GM19438 (cell line): ENCODE data around the gene RMDN2.
A peak's percentile ranks its signal among the peaks of the same experiment; 100 is the strongest.

Experiments
- ATAC-seq: cut with Tn5 transposase; IDR thresholded peaks from one replicate; pipeline ENCODE4 v1.9.1; 2021; ENCODE audit warnings: low read depth; ENCODE audit not compliant: unreplicated experiment

Gene RMDN2

DNA sequence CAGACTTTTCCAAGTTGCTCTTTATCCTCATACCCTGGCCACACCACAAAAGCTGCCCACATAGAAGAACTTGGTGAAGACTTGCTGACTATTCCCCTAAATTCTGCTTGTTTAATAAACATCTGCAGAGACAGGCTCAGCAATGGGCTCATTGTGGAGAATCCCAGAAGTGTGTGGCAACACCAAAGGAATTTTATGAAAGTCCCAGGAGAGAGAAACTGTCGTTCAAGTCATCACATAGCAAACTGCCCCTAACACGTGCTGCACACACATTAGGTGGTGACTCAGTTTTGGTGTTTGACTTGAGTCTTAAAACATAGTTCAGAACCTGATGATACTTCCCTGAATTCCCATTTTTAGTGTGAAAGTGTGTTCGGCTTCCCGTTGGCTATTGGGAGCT lies 112.2 kb downstream of the RMDN2 start:
- no peak for ATAC-seq

DNA sequence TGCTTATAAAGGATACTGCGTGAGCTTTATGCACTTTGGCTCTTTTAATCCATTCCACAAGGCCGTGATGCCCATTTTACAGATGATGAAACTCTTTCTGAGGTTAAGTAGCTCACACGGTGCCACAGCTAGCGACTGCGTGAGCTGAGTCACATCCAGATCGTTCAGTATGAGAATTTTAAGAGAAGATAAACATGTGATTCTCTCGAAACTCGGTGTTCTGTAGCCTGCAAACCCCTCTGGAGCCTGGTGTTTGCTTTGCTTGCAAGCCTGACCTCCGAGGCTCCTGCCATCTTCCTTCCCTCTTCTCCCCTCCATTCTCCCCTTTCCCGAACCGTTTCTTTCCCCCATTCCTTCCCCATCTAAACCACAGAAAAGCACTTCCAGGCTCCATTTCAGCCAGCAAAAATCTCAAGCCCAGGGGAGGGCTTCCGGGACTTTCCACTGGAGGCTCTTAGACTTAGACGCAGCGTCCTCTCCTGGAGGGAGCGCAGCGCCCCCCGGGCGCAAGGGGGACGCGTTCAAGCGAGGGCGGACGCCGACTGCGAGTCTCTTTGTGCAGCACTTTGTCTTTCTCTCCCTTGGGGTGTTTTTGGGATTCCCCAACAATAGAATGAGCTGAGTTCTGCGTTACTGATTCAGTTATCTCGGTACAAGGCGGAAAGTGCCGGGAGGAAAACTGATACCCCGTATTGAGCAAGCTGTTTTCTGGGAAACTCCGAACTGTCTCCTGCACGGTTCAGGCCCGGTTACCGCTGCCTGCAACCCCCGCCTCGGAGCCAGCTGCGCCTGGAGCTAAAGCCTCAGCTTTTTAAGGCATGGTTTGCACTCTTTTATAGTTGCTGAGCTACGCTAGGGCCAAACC lies 112.9 kb downstream of the RMDN2 start:
- peak; percentile 84 for ATAC-seq

DNA sequence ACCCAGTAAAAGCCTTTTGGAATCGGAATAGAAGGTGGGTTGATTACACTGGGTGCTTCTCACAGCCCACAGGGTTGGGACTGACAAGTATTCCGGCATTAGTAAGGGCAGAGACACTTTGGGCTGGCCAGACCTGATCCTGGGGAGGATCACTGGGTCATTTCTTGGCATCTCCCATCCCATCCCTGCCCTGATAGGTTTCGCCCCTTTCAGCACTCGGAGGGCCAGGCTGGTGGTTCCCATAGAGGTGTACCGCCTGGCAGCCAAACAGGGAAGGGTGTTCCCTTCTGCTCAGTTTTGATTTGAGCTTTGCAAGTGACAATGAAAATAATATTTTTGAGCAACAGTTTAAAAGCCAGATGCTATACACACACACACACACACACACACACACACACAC lies 113.6 kb downstream of the RMDN2 start:
- no peak for ATAC-seq

DNA sequence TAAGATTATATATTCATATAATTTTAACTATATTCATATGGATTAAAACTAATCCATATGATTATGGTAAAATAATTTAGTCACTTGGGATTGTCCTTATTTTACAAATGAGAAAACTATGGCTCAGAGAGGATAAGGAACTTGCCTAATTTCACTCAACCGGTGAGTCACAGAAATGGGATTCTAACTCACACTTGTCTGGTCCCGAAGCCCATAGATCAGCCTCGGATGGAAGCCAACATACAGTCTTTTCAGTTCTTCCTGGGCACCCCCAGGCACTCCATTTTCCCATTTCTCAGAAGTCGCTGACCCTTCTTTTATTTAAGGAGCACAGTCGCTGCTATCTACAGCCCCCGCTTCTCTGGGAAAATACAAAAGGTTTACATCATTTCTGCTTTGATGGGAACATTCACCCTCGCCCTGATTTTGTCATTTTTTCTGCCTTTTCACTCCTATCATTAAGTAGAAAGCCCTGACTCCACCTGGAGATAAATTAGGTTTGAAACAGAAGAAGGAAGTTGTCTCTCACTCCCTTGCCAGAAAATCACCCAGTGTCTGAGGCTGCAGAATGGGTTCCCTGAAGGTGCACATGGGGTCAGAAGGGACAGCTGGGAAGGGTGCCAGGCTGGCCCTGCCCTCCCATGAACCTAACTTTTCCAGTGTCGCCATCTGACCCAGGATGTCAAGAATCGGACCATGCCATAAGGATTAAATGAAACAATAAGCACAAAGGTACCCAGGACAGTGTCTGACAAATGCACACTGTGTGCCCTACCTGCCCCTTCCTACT lies 114.2 kb downstream of the RMDN2 start:
- no peak for ATAC-seq

DNA sequence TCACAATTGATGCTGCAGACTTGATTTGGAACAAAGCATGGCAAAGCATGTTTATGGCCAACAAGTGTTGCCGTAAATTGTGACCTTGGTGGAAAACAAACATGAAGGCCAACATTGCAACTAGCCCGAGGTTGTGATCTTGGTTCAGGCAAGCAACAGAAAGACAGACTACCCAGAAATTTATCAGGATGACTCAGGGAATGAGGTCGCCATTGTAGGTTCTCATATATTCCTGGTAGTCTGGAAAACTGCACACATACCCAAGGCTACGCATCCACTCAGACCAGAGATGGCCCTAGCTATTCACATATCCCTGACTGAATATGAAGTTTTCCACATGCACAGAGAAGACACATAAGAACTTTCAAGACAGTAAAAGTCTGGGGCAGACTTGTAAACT lies 120.7 kb downstream of the RMDN2 start:
- ATAC-seq: no peak

DNA sequence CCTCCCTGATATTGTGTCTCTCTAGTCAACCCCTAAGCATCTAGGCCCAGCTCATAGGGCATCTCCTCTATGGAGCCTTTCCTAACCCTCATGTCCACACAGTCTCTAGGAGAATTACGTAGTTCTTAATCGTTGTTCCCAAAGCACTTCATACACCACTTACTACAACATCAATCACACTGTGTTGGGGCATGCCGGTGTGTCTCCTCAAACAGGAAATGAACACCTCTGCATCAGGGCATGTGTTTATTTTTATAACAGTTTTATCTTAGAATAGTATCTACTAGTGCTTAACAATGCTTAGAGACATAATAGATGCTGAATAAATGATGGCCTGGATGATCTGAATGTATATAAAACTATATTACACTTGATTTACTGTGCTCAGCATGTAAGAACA lies 131.1 kb downstream of the RMDN2 start:
- ATAC-seq: no peak

DNA sequence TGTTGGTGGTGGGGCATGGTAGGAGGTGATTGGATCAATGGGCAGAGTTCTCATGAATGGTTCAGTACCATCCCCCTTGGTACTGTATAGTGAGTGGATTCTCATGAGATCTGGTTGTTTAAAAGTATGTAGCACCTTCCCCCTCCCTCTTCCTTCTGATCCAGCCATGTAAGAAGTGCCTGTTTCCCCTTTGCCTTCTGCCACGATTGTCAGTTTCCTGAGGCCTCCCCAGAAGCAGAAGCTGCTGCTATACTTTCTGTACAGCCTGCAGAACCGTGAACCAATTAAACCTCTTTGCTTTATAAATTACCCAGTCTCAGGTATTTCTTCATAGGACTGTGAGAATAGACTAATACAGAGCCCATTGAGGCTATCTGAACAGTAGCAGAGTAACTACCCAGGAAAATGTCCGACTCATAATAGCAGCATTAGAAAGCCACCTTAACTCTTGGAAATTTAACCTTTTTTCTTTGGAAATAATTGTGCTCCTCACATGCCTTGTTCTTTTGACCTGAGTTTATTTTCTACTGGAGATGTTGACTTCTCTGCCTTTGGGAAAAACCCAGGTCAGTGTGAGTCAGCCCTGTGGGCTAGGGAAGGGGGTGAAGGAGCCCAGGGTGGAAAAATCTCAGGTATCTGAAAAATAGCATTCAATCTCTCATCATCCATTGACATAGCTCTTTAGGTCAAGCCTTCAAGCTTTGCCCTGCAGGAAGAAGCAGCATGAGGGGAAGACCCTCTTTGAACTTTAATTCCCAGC lies 132.7 kb downstream of the RMDN2 start:
- ATAC-seq: no peak

DNA sequence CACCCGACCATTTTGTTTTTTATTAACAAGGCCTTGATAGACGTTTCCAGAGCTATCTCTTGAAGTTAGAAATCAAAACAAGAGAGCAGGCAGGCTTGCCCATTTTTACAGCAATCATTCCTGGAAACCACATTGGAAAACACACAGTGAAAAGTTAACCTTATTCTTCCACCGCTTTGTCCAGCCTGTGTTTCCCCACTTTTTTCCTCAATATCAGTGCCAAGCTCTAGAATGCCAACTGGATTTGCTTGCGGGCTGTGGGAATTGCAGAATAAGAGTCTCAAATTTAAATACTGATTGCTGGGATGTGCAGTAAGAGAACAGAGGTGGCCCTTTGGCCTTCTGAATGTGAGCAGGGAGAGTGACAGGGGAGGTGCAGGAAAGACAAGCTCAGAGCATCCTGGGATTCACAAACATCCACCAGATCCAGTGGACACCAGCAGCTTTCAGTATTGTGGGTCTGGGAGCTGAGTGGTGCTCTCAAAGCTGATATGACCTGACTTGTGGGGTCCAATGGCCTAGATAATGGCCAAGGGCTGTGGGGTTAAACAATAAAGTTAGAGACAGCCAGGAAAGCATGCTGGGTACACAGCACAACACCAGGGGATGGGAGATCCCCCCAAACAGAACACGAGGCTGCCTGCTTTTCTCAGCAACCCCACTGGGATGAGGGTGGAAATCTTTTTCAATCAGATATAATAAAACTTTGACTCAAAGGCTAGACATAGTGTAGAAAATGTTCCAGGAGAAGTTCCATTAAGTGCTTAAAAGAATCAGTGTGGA lies 135.3 kb downstream of the RMDN2 start:
- no peak for ATAC-seq

DNA sequence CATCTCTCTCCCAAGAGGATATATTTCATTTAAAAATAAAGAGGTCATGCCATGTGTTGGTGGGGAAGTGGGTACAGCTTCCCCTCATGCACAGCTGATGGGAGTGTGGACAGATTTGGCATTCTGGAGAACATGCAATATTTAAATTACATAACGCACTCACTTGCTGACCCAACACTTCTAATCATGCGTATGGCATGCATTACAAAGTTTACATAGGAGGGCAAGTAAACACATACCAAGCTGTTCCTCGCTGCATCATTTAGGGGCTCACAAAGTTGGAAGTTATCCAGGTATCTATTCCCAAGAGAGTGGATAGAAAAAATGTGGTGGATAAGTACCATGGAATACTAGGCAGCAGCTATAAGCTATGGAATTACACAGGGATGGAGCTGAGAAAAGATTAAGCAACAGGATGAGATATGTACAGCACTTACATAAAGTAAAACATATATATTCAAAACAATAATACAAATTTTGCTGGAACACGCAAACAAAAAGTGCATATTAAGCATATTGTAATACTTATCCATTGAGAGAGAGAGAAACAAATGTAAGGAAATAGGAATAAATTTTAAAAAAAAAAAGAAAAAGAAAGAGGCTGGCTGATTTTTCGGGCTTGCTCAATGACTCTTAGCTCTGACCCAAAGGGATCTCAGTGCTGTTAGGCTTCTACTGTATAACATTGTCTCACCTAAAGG lies 139.9 kb downstream of the RMDN2 start:
- no peak for ATAC-seq

DNA sequence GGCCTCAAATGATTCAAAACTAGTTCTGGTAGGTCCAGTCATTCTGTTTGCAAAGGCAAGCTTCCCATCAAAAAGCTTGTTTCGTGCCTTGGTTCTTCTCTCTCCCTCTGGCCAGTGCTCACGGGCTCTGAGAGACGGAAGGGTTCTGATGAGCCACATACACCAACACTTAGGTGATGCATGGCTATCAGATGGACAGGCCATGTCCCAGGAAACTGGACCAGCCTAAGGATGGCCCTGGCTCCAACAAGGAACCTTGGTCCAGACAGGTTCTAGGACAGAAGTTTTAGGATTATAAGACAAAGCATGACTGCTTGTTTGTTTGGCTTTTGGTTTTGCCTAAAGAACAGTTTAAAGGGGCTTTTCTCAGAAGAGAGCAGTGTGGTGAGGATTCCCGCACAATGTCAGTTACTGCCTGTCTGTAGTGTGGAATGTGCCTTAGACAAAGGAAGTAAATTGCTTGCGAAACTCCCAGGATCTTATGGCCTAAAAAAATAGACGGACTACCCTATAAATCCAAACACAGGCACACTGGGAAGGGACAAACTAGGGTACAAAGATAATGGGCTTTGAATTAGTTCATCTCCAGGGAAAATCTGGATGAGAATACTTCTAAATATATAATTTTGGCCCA lies 140.5 kb downstream of the RMDN2 start:
- no peak for ATAC-seq

DNA sequence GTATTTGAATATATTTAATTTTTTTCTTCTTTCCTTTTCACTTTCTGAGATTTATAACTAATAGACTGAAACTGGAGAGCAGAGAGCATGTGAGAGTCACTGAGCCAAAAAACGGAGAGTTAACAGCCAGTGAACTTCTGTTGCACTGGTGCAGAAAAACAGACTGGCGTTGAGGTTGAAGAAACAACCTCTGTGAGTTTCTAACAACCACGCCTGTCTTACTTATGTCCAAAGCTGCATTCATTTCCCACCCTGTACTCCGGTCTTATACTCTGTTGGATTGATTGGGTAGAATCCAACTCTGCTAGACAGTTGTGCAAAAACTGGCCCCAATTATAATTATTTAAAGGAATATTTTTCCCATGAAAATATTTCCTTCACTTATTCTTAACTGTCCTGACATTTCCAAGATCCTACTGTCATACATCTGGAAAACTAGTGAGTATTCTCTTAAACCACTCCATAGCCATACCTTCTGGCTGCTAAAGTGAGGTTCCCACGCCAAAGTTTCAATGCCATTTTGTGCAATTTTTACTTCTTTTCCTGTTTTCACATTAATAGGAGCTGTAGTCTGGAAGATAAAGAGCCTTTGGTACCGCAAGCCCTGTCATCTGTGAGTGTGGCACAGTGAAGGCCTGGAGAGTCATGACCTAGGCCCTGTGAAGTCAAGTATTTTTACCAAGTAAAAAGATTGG lies 141.5 kb downstream of the RMDN2 start:
- ATAC-seq: no peak
